ENCODE results near the gene NUMB.
"Not testable (repeated sequence)": the region's sequence is repeated elsewhere in the genome, so short reads cannot be mapped to it uniquely, and the experiment has no call there.

Gene NUMB

GRCh38 chr14:73463411-73463810 lies 5.1 kb upstream of the NUMB start:
- DNase-seq: no peak

- no peak for DNase-seq
Measured at GRCh38 chr14:73462815-73463214, 4.5 kb upstream of the NUMB start.

- peak; percentile 69 for DNase-seq
Measured at GRCh38 chr14:73462048-73462715, 3.8 kb upstream of the NUMB start.

- no peak for DNase-seq
Measured at GRCh38 chr14:73461478-73462047, 3.2 kb upstream of the NUMB start.

GRCh38 chr14:73460691-73461127 lies 2.4 kb upstream of the NUMB start:
- peak; percentile 80 for DNase-seq

- no peak for DNase-seq
Measured at GRCh38 chr14:73459959-73460358, 1.6 kb upstream of the NUMB start.

GRCh38 chr14:73457924-73458182 lies 493 bp downstream of the NUMB start:
- no peak for DNase-seq

GRCh38 chr14:73457041-73457923 lies 1.1 kb downstream of the NUMB start:
- DNase-seq: no peak

GRCh38 chr14:73455294-73455693 lies 3.1 kb downstream of the NUMB start:
- no peak for DNase-seq

GRCh38 chr14:73452341-73453186 lies 5.8 kb downstream of the NUMB start:
- DNase-seq: peak; percentile 53

GRCh38 chr14:73443758-73444157 lies 14.6 kb downstream of the NUMB start:
- DNase-seq: no peak

GRCh38 chr14:73441286-73441685 lies 17.1 kb downstream of the NUMB start:
- DNase-seq: no peak

- DNase-seq: no peak
Measured at GRCh38 chr14:73438993-73439392, 19.4 kb downstream of the NUMB start.

GRCh38 chr14:73437206-73437605 lies 21.1 kb downstream of the NUMB start:
- no peak for DNase-seq

- DNase-seq: no peak
Measured at GRCh38 chr14:73432124-73432523, 26.2 kb downstream of the NUMB start.

GRCh38 chr14:73428353-73428824 lies 30.0 kb downstream of the NUMB start:
- no peak for DNase-seq

GRCh38 chr14:73427516-73428264 lies 30.7 kb downstream of the NUMB start:
- DNase-seq: no peak

- DNase-seq: no peak
Measured at GRCh38 chr14:73426877-73427276, 31.5 kb downstream of the NUMB start.

- no peak for DNase-seq
Measured at GRCh38 chr14:73424453-73424852, 33.9 kb downstream of the NUMB start.

GRCh38 chr14:73423092-73423491 lies 35.3 kb downstream of the NUMB start:
- DNase-seq: not testable (repeated sequence)

GRCh38 chr14:73422515-73422914 lies 35.8 kb downstream of the NUMB start:
- DNase-seq: no peak

- DNase-seq: no peak
Measured at GRCh38 chr14:73418227-73418626, 40.1 kb downstream of the NUMB start.
